Endothelial cell of umbilical vein (primary cell): ENCODE data around the gene RELT. TPM values are rescaled to one million over a fixed set of nuclear protein-coding genes. Genes with fewer than 3 reads are reported as not detected.

Experiments used
- BruUV-seq: library from RNA; stranded (reverse); fragments of 400-500 nt; replicated peaks from 2 replicates; lab custom pipeline; 2021; lab: Mats Ljungman, UMichigan
- CTCF ChIA-PET: fragments of 300-600, 350-600 bp; sonication (Branson Sonifier 250); formaldehyde crosslinking; loops from one replicate; lab custom pipeline; 2021; ENCODE audit warnings: antibody characterized with exemption, inconsistent platforms; lab: Charles Lee
- POLR2A ChIA-PET: fragments of 300-600, 350-600 bp; sonication (Branson Sonifier 250); formaldehyde crosslinking; loops from one replicate; lab custom pipeline; 2021; ENCODE audit warnings: antibody characterized with exemption, inconsistent platforms; lab: Charles Lee
- DNase-seq: peaks from one replicate; pipeline ENCODE4 v3.0.0-alpha.2; 2011; ENCODE audit warnings: low read depth, low spot score
- FAIRE-seq: peaks from 2 replicates; lab custom pipeline; 2011; peaks lifted over from hg19 to GRCh38; lab: Jason Lieb, UNC
- H2AFZ ChIP-seq: 2 replicates; pipeline ENCODE4 v1.6.0; 2012; ENCODE audit warnings: low read depth, low read length, control low read depth, inconsistent platforms
- H3K27ac ChIP-seq: 2 replicates; pipeline ENCODE4 v1.5.1; 2011; ENCODE audit warnings: low read depth, mild to moderate bottlenecking, control low read depth, low read length, moderate library complexity; ENCODE audit not compliant: insufficient read depth
- H3K27me3 ChIP-seq, 2 experiments: 2 replicates each; pipeline versions ENCODE4 v1.6.0 to v1.6.1; 2011; ENCODE audit warnings: low read length in 2 of 2, mixed read lengths in 1 of 2; ENCODE audit not compliant: control insufficient read depth in 2 of 2, insufficient read depth in 2 of 2
- H3K36me3 ChIP-seq, 2 experiments: 2 replicates in 1 of 2; 3 replicates in 1 of 2; pipeline ENCODE4 v1.5.1; 2011; ENCODE audit warnings: low read length in 2 of 2, mild to moderate bottlenecking in 1 of 2, moderate library complexity in 1 of 2; ENCODE audit not compliant: control insufficient read depth in 2 of 2, insufficient read depth in 2 of 2; ENCODE audit errors: extremely low read depth in 1 of 2
- H3K4me1 ChIP-seq: 3 replicates; pipeline ENCODE4 v1.5.1; 2011; ENCODE audit warnings: mild to moderate bottlenecking, low read length; ENCODE audit not compliant: control insufficient read depth, insufficient read depth; ENCODE audit errors: extremely low read depth
- H3K4me2 ChIP-seq: 2 replicates; pipeline ENCODE4 v1.6.1; 2011; ENCODE audit warnings: low read length, control low read depth, mixed read lengths; ENCODE audit not compliant: insufficient read depth
- H3K4me3 ChIP-seq, 3 experiments: fragments of 200-600 bp in 1 of 3; sonication (generic), shearing (Covaris generic) in 1 of 3; replicated peaks in 1 of 3; 2 replicates each; pipeline ENCODE4 v1.5.1; 2011 to 2016; ENCODE audit warnings: control low read depth in 3 of 3, low read length in 3 of 3, mild to moderate bottlenecking in 2 of 3, inconsistent platforms in 1 of 3, low read depth in 1 of 3, moderate library complexity in 1 of 3; ENCODE audit not compliant: insufficient read depth in 1 of 3
- H3K79me2 ChIP-seq: 2 replicates; pipeline ENCODE4 v1.6.0; 2012; ENCODE audit warnings: low read length, inconsistent platforms; ENCODE audit not compliant: control insufficient read depth, insufficient read depth
- H3K9ac ChIP-seq: replicated peaks from 2 replicates; pipeline ENCODE3; 2011; ENCODE audit warnings: low read length, control low read depth; ENCODE audit not compliant: insufficient read depth; ENCODE audit errors: extremely low read depth
- H3K9me1 ChIP-seq: replicated peaks from 3 replicates; pipeline ENCODE4 v1.6.0; 2011; ENCODE audit warnings: mild to moderate bottlenecking, low read length; ENCODE audit not compliant: control insufficient read depth, insufficient read depth; ENCODE audit errors: extremely low read depth
- H3K9me3 ChIP-seq: replicated peaks from 2 replicates; pipeline ENCODE4 v1.5.1; 2012; ENCODE audit warnings: low read length, inconsistent platforms; ENCODE audit not compliant: control insufficient read depth, insufficient read depth
- H4K20me1 ChIP-seq: replicated peaks from 2 replicates; pipeline ENCODE3; 2011; ENCODE audit warnings: mild to moderate bottlenecking, low read length; ENCODE audit not compliant: control insufficient read depth, insufficient read depth; ENCODE audit errors: extremely low read depth
- EZH2 ChIP-seq: IDR thresholded peaks from 2 replicates; pipeline ENCODE4 v1.6.1; 2012; ENCODE audit warnings: borderline replicate concordance, low read depth, mild to moderate bottlenecking, moderate library complexity, low read length, inconsistent platforms; ENCODE audit not compliant: severe bottlenecking
- FOS ChIP-seq: IDR thresholded peaks from 2 replicates; pipeline ENCODE4 v1.6.1; 2011; ENCODE audit warnings: mild to moderate bottlenecking, low read length, moderate library complexity, borderline replicate concordance; ENCODE audit not compliant: insufficient read depth
- GATA2 ChIP-seq: IDR thresholded peaks from 2 replicates; pipeline ENCODE4 v1.7.0; 2011; ENCODE audit warnings: low read depth, mild to moderate bottlenecking, moderate library complexity, mixed read lengths, low read length; ENCODE audit not compliant: insufficient read length, insufficient read depth
- JUN ChIP-seq: IDR thresholded peaks from 2 replicates; pipeline ENCODE4 v1.6.1; 2011; ENCODE audit warnings: borderline replicate concordance, low read depth; ENCODE audit not compliant: insufficient read length, insufficient read depth
- MYC ChIP-seq: IDR thresholded peaks from one replicate; pipeline ENCODE4 v1.6.1; 2011; ENCODE audit warnings: mild to moderate bottlenecking, low read depth, low read length
- POLR2A ChIP-seq: IDR thresholded peaks from 2 replicates; pipeline ENCODE4 v1.6.1; 2012; ENCODE audit warnings: low read depth, mild to moderate bottlenecking, control low read depth, low read length
- POLR2AphosphoS5 ChIP-seq: IDR thresholded peaks from 2 replicates; pipeline ENCODE4 v1.6.1; 2012; ENCODE audit warnings: low read depth, mild to moderate bottlenecking, control low read depth, low read length, moderate library complexity; ENCODE audit not compliant: insufficient read depth
- dilution Hi-C: fragments of 300-500 bp; cut with MboI; formaldehyde crosslinking; loops from one replicate; pipeline ENCODE4 v1.15.0; 2019; ENCODE audit warnings: low sequenced_read_pairs; ENCODE audit not compliant: extremely low pct_ligation_motif_present
- intact Hi-C: fragments of 100-400 bp; cut with micrococcal nuclease; formaldehyde crosslinking; loops from one replicate; pipeline ENCODE4 v1.10.0; 2022
- polyA plus RNA-seq, 4 experiments: library from polyadenylated mRNA; depleted of rRNA in 3 of 4; stranded (reverse) in 3 of 4; unstranded in 1 of 4; fragments of >200 nt; gene quantifications; 2 replicates each; pipeline versions ENCODE4 v1.2.1 to v1.2.3, GENCODE V29; 2011 to 2012; ENCODE audit warnings: missing spikeins in 1 of 4
- total RNA-seq: library from RNA; stranded (reverse); gene quantifications from 2 replicates; pipeline ENCODE4 v1.2.3, GENCODE V29; 2021
- TF ChIP-seq, protein P1 (sequence below): IDR thresholded peaks from 2 replicates; pipeline ENCODE4 v1.6.1; 2011; ENCODE audit not compliant: insufficient read depth, insufficient read length
- TF ChIP-seq, protein P2 (sequence below), 2 donors: IDR thresholded peaks; 1 replicate in 1 of 2; 2 replicates in 1 of 2; pipeline ENCODE4 v1.5.1; 2011; ENCODE audit warnings: low read length in 2 of 2, mild to moderate bottlenecking in 2 of 2, moderate library complexity in 2 of 2, control low read depth in 1 of 2, inconsistent platforms in 1 of 2, low read depth in 1 of 2; ENCODE audit not compliant: insufficient read depth in 1 of 2; ENCODE audit errors: extremely low read depth in 1 of 2

RELT gene
- total and polyA plus RNA-seq, 2 donors (not counting 3 experiments of a cell fraction or from before 2014, with no cell fraction given) = 6.7 to 13.1 TPM

DNA sequence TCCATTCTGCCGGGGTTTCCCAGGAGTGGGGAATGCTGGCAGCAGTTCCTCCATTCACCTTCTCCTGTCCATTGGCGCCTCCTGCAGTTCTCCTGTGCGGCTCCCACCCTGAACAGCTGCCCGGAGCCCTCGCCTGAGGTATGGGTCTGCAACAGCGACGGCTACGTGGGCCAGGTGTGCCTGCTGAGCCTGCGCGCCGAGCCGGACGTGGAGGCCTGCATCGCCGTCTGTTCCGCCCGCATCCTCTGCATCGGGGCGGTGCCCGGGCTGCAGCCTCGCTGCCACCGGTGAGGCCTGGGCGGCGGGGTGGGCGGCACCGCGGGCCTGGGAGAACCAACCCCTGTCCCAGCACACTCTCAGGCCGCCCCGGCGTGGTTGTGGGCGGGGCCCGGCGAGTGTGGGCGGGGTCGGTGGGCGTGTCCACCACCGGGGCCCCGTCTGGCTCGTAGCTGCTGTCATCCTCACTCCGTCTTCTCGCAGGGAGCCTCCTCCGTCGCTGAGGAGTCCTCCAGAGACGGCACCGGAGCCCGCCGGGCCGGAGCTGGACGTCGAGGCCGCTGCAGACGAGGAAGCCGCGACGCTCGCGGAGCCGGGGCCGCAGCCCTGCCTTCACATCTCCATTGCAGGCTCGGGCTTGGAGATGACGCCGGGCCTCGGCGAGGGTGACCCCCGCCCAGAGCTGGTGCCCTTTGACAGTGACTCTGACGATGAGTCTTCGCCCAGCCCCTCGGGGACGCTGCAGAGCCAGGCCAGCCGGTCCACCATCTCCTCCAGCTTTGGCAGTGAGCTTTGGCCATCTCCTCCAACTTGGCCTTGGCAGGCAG is 14.0 kb upstream of the RELT start:
- Histone ChIP-seq H3K79me2 (no peaks in the 10 kb centered on the region), H3K9ac (no peak overlapping the region), H4K20me1 (no peaks in the 10 kb centered on the region), H3K9me1 (no peaks in the 10 kb centered on the region), H3K4me2 (no peak overlapping the region), H3K4me3 (no peak overlapping the region), H3K4me1 (peaks cover 14% of the 10 kb centered on the region), H2AFZ (no peak overlapping the region), H3K9me3 (no peaks in the 10 kb centered on the region), H3K27me3 (no peaks in the 10 kb centered on the region), H3K27ac (no peak overlapping the region), H3K36me3 (peaks cover 11 to 69% of the 10 kb centered on the region in 2 experiments)
- CTCF ChIA-PET = interaction anchor here (1.3 to 4.9 kb wide), 3 partner anchors 11 to 31 kb away, joined by 5 to 54 read pairs (median 5); no protein-coding TSS in a partner anchor
- no peak for DNase-seq
- intact Hi-C loops (no loop called here), dilution Hi-C loops (no loop called here)
- BruUV-seq = no TSS peak
- TF ChIP-seq FOS = no peak
- no peak for FAIRE-seq
- POLR2A ChIA-PET = no interaction called here

GRCh38 chr11:73363147-73363546 is 13.1 kb upstream of the RELT start:
- H3K9me1 ChIP-seq = no peaks in the 10 kb centered on the region
- H3K79me2 ChIP-seq = no peaks in the 10 kb centered on the region
- no peak overlapping the region for H3K27ac ChIP-seq
- no peak overlapping the region for H3K9ac ChIP-seq
- FAIRE-seq (no peak), DNase-seq (no peak)
- no peaks in the 10 kb centered on the region for H3K9me3 ChIP-seq
- intact Hi-C loops = no loop called here
- H2AFZ ChIP-seq = no peak overlapping the region
- ChIA-PET CTCF (interaction anchor here (1.3 to 4.9 kb wide), 4 partner anchors 11 to 68 kb away, joined by 4 to 54 read pairs (median 5); no protein-coding TSS in a partner anchor), POLR2A (no interaction called here)
- H4K20me1 ChIP-seq = no peaks in the 10 kb centered on the region
- no peaks in the 10 kb centered on the region for H3K27me3 ChIP-seq
- H3K36me3 ChIP-seq = peaks cover 11 to 70% of the 10 kb centered on the region in 2 experiments
- no TSS peak for BruUV-seq
- H3K4me3 ChIP-seq = no peak overlapping the region
- TF ChIP-seq, protein P1, sequence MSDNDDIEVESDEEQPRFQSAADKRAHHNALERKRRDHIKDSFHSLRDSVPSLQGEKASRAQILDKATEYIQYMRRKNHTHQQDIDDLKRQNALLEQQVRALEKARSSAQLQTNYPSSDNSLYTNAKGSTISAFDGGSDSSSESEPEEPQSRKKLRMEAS = no peak
- TF ChIP-seq MYC (no peak), EZH2 (no peak), FOS (no peak), POLR2AphosphoS5 (no peak), GATA2 (no peak), POLR2A (no peak), JUN (no peak)
- TF ChIP-seq, protein P2, sequence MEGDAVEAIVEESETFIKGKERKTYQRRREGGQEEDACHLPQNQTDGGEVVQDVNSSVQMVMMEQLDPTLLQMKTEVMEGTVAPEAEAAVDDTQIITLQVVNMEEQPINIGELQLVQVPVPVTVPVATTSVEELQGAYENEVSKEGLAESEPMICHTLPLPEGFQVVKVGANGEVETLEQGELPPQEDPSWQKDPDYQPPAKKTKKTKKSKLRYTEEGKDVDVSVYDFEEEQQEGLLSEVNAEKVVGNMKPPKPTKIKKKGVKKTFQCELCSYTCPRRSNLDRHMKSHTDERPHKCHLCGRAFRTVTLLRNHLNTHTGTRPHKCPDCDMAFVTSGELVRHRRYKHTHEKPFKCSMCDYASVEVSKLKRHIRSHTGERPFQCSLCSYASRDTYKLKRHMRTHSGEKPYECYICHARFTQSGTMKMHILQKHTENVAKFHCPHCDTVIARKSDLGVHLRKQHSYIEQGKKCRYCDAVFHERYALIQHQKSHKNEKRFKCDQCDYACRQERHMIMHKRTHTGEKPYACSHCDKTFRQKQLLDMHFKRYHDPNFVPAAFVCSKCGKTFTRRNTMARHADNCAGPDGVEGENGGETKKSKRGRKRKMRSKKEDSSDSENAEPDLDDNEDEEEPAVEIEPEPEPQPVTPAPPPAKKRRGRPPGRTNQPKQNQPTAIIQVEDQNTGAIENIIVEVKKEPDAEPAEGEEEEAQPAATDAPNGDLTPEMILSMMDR (IDR thresholded peaks at IDR 0.05; ENCODE audit: extremely low read depth in 1 of 2, insufficient read depth in 1 of 2, low read depth in 1 of 2, low read length in 2 of 2) = no peak
- peaks cover 15% of the 10 kb centered on the region for H3K4me1 ChIP-seq
- dilution Hi-C loops = no loop called here
- H3K4me2 ChIP-seq = no peak overlapping the region
